HEK293T (cell line): Measurements from ENCODE around the gene WWTR1.

ENCODE experiments used
- CTCF ChIA-PET: fragments of 350-600 bp; formaldehyde crosslinking; extraction: SDS; loops from one replicate; lab custom pipeline; 2021; ENCODE audit warnings: antibody characterized with exemption, inconsistent platforms; lab: Yijun Ruan, JAX
- POLR2A ChIA-PET: fragments of 350-600 bp; formaldehyde crosslinking; extraction: SDS; loops from one replicate; lab custom pipeline; 2020; ENCODE audit warnings: antibody characterized with exemption, inconsistent platforms; lab: Yijun Ruan, JAX
- DNase-seq: peaks from one replicate; pipeline ENCODE4 v3.0.0; 2012; ENCODE audit warnings: mixed read lengths; ENCODE audit errors: extremely low spot score
- ARNT ChIP-seq: fragments of 450-650 bp; IDR thresholded peaks from 2 replicates; pipeline ENCODE4 v1.6.1; 2017; ENCODE audit warnings: mild to moderate bottlenecking
- BHLHE40 ChIP-seq: fragments of 450-650 bp; IDR thresholded peaks from 2 replicates; pipeline ENCODE4 v1.6.1; 2016; ENCODE audit warnings: mild to moderate bottlenecking, moderate library complexity, borderline replicate concordance
- CTBP1 ChIP-seq: fragments of 450-650 bp; IDR thresholded peaks from 2 replicates; pipeline ENCODE4 v1.6.1; 2016; ENCODE audit warnings: borderline replicate concordance
- ELF4 ChIP-seq: fragments of 450-650 bp; IDR thresholded peaks from 2 replicates; pipeline ENCODE4 v1.6.1; 2017; ENCODE audit warnings: antibody characterized with exemption
- FOXA1 ChIP-seq: fragments of 450-650 bp; IDR thresholded peaks from 2 replicates; pipeline ENCODE4 v1.6.1; 2016; ENCODE audit warnings: mild to moderate bottlenecking
- FOXK2 ChIP-seq: fragments of 450-650 bp; IDR thresholded peaks from 2 replicates; pipeline ENCODE4 v1.6.1; 2016; ENCODE audit warnings: mild to moderate bottlenecking
- FOXM1 ChIP-seq: fragments of 450-650 bp; IDR thresholded peaks from 2 replicates; pipeline ENCODE4 v1.6.1; 2017; ENCODE audit warnings: mild to moderate bottlenecking, borderline replicate concordance
- HDGF ChIP-seq: fragments of 450-650 bp; IDR thresholded peaks from 2 replicates; pipeline ENCODE4 v1.6.1; 2017; ENCODE audit warnings: antibody characterized with exemption, borderline replicate concordance
- L3MBTL2 ChIP-seq: fragments of 450-650 bp; conservative IDR thresholded peaks from 2 replicates; pipeline ENCODE4 v1.6.1; 2016; ENCODE audit warnings: mild to moderate bottlenecking
- LEF1 ChIP-seq: fragments of 450-650 bp; IDR thresholded peaks from 2 replicates; pipeline ENCODE4 v1.6.1; 2017; ENCODE audit warnings: mild to moderate bottlenecking, borderline replicate concordance
- NFRKB ChIP-seq: fragments of 450-650 bp; IDR thresholded peaks from 2 replicates; pipeline ENCODE4 v1.6.1; 2016; ENCODE audit warnings: mild to moderate bottlenecking, moderate library complexity
- SP1 ChIP-seq: fragments of 450-650 bp; IDR thresholded peaks from 2 replicates; pipeline ENCODE4 v1.6.1; 2017
- SUZ12 ChIP-seq: fragments of 450-650 bp; IDR thresholded peaks from 2 replicates; pipeline ENCODE4 v1.6.1; 2016; ENCODE audit warnings: mild to moderate bottlenecking
- TARDBP ChIP-seq: fragments of 450-650 bp; IDR thresholded peaks from 2 replicates; pipeline ENCODE4 v1.6.1; 2016
- ZNF384 ChIP-seq: fragments of 450-650 bp; IDR thresholded peaks from 2 replicates; pipeline ENCODE4 v1.6.1; 2016
- TF ChIP-seq, protein P1 (sequence below): fragments of 450-650 bp; IDR thresholded peaks from 2 replicates; pipeline ENCODE4 v1.6.1; 2016

Gene WWTR1

GRCh38 chr3:149566292-149566975, 91.4 kb downstream of the WWTR1 start:
- DNase-seq, result no peak
- ChIA-PET CTCF (interaction anchor here (1.0 to 1.4 kb wide), 3 partner anchors 36 to 78 kb away, joined by 3 to 11 read pairs (median 4); no protein-coding TSS in a partner anchor), POLR2A (interaction anchor here (1.0 kb wide), 1 partner anchor 92 kb away, joined by 3 read pairs; the partner anchor contains the start of gene WWTR1)
- TF ChIP-seq, protein P1, sequence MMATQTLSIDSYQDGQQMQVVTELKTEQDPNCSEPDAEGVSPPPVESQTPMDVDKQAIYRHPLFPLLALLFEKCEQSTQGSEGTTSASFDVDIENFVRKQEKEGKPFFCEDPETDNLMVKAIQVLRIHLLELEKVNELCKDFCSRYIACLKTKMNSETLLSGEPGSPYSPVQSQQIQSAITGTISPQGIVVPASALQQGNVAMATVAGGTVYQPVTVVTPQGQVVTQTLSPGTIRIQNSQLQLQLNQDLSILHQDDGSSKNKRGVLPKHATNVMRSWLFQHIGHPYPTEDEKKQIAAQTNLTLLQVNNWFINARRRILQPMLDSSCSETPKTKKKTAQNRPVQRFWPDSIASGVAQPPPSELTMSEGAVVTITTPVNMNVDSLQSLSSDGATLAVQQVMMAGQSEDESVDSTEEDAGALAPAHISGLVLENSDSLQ, result no peak
- no peak for TF ChIP-seq ELF4
- no peak for TF ChIP-seq ARNT
- no peak for TF ChIP-seq LEF1
- TF ChIP-seq SP1, result no peak
- no peak for TF ChIP-seq BHLHE40
- no peak for TF ChIP-seq FOXK2
- no peak for TF ChIP-seq ZNF384
- no peak for TF ChIP-seq TARDBP
- no peak for TF ChIP-seq SUZ12
- no peak for TF ChIP-seq FOXM1
- TF ChIP-seq HDGF, result no peak
- TF ChIP-seq NFRKB, result no peak
- no peak for TF ChIP-seq CTBP1
- TF ChIP-seq L3MBTL2, result no peak
- TF ChIP-seq FOXA1, result no peak

GRCh38 chr3:149564079-149564478, 93.7 kb downstream of the WWTR1 start:
- DNase-seq, result no peak
- ChIA-PET CTCF (no interaction called here), POLR2A (no interaction called here)
- TF ChIP-seq ZNF384 (no peak), FOXA1 (no peak), ELF4 (no peak), BHLHE40 (no peak), SP1 (no peak), FOXK2 (no peak), L3MBTL2 (no peak), NFRKB (no peak), ARNT (no peak), TARDBP (no peak), FOXM1 (no peak), LEF1 (no peak), HDGF (no peak), CTBP1 (no peak), SUZ12 (no peak)
- TF ChIP-seq, protein P1, result no peak

DNA sequence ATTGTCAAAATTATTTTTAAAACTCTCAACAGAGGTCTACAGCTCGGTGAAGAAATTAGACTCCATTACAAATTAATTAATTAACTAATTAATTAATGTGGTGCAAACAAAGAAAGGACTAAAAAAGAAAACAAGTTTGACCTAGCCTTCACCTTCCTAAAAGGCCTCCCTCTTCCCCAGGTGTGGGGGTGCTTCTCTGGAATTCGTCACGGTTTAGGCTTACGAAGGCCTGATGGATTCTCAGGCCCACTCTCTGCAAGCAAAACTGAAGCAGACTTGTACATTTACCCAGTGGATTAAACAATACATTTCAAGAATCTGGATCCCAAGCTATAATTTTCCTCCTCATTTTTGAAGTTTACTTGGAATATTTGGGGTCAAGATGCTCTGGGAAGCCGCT, 94.7 kb downstream of the WWTR1 start:
- ChIA-PET CTCF (interaction anchor here (0.6 kb wide), 1 partner anchor 41 kb away, joined by 3 read pairs; no protein-coding TSS in a partner anchor), POLR2A (no interaction called here)
- TF ChIP-seq ZNF384 (no peak), SP1 (no peak), HDGF (no peak), BHLHE40 (no peak), ARNT (no peak), TARDBP (no peak), FOXM1 (no peak), NFRKB (no peak), FOXK2 (no peak), ELF4 (no peak), SUZ12 (no peak), FOXA1 (no peak), CTBP1 (no peak)
- TF ChIP-seq, protein P1, result no peak
- DNase-seq, result no peak

GRCh38 chr3:149560617-149561016, 97.2 kb downstream of the WWTR1 start:
- POLR2A ChIA-PET, result no interaction called here
- no peak for DNase-seq
- TF ChIP-seq LEF1, result no peak
- TF ChIP-seq SUZ12, result no peak
- TF ChIP-seq SP1, result no peak
- no peak for TF ChIP-seq FOXK2
- no peak for TF ChIP-seq ARNT
- TF ChIP-seq ELF4, result no peak
- TF ChIP-seq, protein P1, result no peak
- TF ChIP-seq ZNF384, result no peak
- no peak for TF ChIP-seq L3MBTL2
- no peak for TF ChIP-seq TARDBP
- CTCF ChIA-PET, result no interaction called here

- ChIA-PET CTCF (interaction anchor here (0.9 kb wide), 1 partner anchor 9 kb away, joined by 3 read pairs; no protein-coding TSS in a partner anchor), POLR2A (no interaction called here)
- DNase-seq, result no peak
- TF ChIP-seq FOXK2 (no peak), BHLHE40 (no peak), NFRKB (no peak), CTBP1 (no peak), HDGF (no peak), SUZ12 (no peak), SP1 (no peak), ZNF384 (no peak), FOXA1 (no peak), LEF1 (no peak), ARNT (no peak), ELF4 (no peak), FOXM1 (no peak)
- TF ChIP-seq, protein P1, result no peak
Observed at GRCh38 chr3:149560001-149560400, 97.8 kb downstream of the WWTR1 start.
